ENCODE results near the gene PMM1. TPM values are rescaled to one million over a fixed set of nuclear protein-coding genes. Genes with fewer than 3 reads are reported as not detected.

PMM1 gene
- total and polyA plus RNA-seq, 2 donors (not counting 3 experiments of a cell fraction or from before 2014, with no cell fraction given): 14.6 to 31.7 TPM

DNA sequence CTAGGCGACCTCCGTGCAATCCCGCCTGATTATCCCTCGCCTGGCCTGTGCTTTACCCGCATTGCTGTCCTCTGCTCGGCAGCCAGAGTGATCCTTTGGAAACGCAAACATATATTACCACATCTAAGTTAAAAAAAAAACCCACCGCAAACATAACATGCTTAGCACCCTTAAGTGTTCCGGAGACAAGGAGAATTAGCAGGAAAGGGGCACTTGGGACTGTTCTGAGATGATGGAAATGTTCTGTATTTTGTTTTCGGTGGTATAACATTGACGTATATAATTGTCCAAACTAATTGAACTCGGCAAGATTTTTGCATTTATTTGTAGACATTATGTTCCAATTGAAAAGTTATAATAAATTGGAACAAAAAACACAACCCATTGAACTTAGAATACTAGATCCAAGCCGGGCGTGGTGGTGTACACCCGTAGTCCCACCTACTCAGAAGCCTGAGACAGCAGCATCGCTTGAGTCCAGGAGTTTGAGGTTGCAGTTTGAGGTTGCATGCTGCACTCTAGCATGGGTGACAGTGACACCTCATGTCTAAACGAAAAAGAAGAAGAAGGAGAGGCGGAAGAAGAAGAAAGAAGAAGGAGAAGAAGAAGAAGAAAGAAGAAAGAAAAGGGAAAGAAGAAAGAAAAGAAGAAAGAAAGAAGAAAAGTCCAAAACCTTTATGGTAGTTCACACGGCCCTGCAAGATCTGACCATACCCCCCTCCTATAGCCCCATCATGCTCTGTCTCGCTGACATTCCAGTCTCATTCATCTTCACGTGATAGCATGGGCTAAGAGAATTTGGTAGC is 44.8 kb downstream of the PMM1 start:
- Histone ChIP-seq H2AFZ (ENCODE audit: low read depth, low read length) (peak overlapping the region; percentile 60), H3K79me2 (ENCODE audit: control insufficient read depth, insufficient read depth, low read length) (peaks cover 37% of the 10 kb centered on the region), H3K4me3 (replicated peaks in 1 of 3; ENCODE audit: insufficient read depth in 1 of 3, low read depth in 1 of 3, low read length in 3 of 3) (peak overlapping the region in 2 of 3 experiments; percentile 49 to 54), H3K27ac (ENCODE audit: insufficient read depth, low read depth, low read length) (no peak overlapping the region), H3K9me1 (replicated peaks; ENCODE audit: control insufficient read depth, extremely low read depth, insufficient read depth, low read length) (no peaks in the 10 kb centered on the region), H3K27me3 (ENCODE audit: control insufficient read depth in 2 of 2, insufficient read depth in 2 of 2, low read length in 2 of 2) (no peaks in the 10 kb centered on the region), H4K20me1 (replicated peaks; ENCODE audit: control insufficient read depth, extremely low read depth, insufficient read depth, low read length) (no peaks in the 10 kb centered on the region), H3K4me1 (ENCODE audit: control insufficient read depth, extremely low read depth, insufficient read depth, low read length) (peaks cover 11% of the 10 kb centered on the region), H3K9ac (replicated peaks; ENCODE audit: extremely low read depth, insufficient read depth, low read length) (no peak overlapping the region), H3K4me2 (ENCODE audit: insufficient read depth, low read length) (peak overlapping the region; percentile 78), H3K9me3 (replicated peaks; ENCODE audit: control insufficient read depth, insufficient read depth, low read length) (no peaks in the 10 kb centered on the region), H3K36me3 (ENCODE audit: control insufficient read depth in 2 of 2, extremely low read depth in 1 of 2, insufficient read depth in 2 of 2, low read length in 2 of 2) (peaks cover 0 to 2% of the 10 kb centered on the region in 2 experiments)
- intact Hi-C loops (cut with micrococcal nuclease) (loop anchor here (1.0 kb wide), 2 partner anchors 44 to 52 kb away; partner anchors contain the start of gene PMM1), dilution Hi-C loops (cut with MboI; ENCODE audit: extremely low pct_ligation_motif_present, low sequenced_read_pairs) (no loop called here)
- DNase-seq (ENCODE audit: low read depth, low spot score) (no peak), FAIRE-seq (peak; percentile 37)
- TF ChIP-seq CTCF (IDR thresholded peaks at IDR 0.05; ENCODE audit: extremely low read depth in 1 of 2, insufficient read depth in 1 of 2, low read depth in 1 of 2, low read length in 2 of 2): no peak
- peak; percentile 51 for TF ChIP-seq POLR2A (IDR thresholded peaks at IDR 0.05; ENCODE audit: low read depth, low read length)
- POLR2A ChIA-PET: no interaction called here
- BruUV-seq (replicated peaks): TSS peak; percentile 99
- CTCF ChIA-PET: interaction anchor here (1.4 to 2.4 kb wide), 4 partner anchors 12 to 163 kb away, joined by 5 to 61 read pairs (median 14); partner anchors contain the start of gene TEF

Data from endothelial cell of umbilical vein (primary cell).